MCF 10A (cell line): ENCODE data around the gene TOP3A. TPM values are rescaled to one million over a fixed set of nuclear protein-coding genes. Genes with fewer than 3 reads are reported as not detected.

ENCODE experiments used
- Bru-seq: library from RNA; stranded (reverse); fragments of 400-500 nt; gene quantifications from one replicate; lab custom pipeline; 2021; lab: Mats Ljungman, UMichigan
- BruChase-seq, 2 experiments: library from RNA; stranded (reverse); fragments of 400-500 nt; gene quantifications; one replicate each; lab custom pipeline; 2021; lab: Mats Ljungman, UMichigan
- BruUV-seq: library from RNA; stranded (reverse); fragments of 400-500 nt; replicated peaks from 2 replicates; lab custom pipeline; 2021; lab: Mats Ljungman, UMichigan
- CTCF ChIA-PET: fragments of 300-600 bp; sonication (Branson Sonifier 250); formaldehyde crosslinking; extraction: SDS; loops from one replicate; lab custom pipeline; 2021; ENCODE audit warnings: antibody characterized with exemption, inconsistent platforms; lab: Yijun Ruan, JAX
- POLR2A ChIA-PET: fragments of 300-600, 350-650 bp; sonication (Branson Sonifier 250); formaldehyde crosslinking; extraction: SDS; loops from one replicate; lab custom pipeline; 2020; ENCODE audit warnings: antibody characterized with exemption, inconsistent platforms; lab: Yijun Ruan, JAX
- DNase-seq: peaks from one replicate; pipeline ENCODE4 v3.0.0-alpha.2; 2018; ENCODE audit not compliant: unreplicated experiment
- H3K27ac Mint-ChIP-seq: one replicate; pipeline ENCODE4 v1.8.0; 2022; ENCODE audit warnings: mild to moderate bottlenecking, low read depth, mixed read lengths; ENCODE audit not compliant: unreplicated experiment
- H3K27me3 Mint-ChIP-seq: one replicate; pipeline ENCODE4 v1.8.0; 2022; ENCODE audit warnings: mixed read lengths; ENCODE audit not compliant: insufficient read depth, unreplicated experiment
- H3K36me3 Mint-ChIP-seq: one replicate; pipeline ENCODE4 v1.8.0; 2022; ENCODE audit warnings: mild to moderate bottlenecking, moderate library complexity, mixed read lengths; ENCODE audit not compliant: insufficient read depth, unreplicated experiment
- H3K4me1 Mint-ChIP-seq: one replicate; pipeline ENCODE4 v1.8.0; 2022; ENCODE audit warnings: mixed read lengths; ENCODE audit not compliant: insufficient read depth, unreplicated experiment
- H3K4me3 Mint-ChIP-seq: one replicate; pipeline ENCODE4 v1.8.0; 2022; ENCODE audit warnings: mild to moderate bottlenecking, moderate library complexity, mixed read lengths; ENCODE audit not compliant: unreplicated experiment
- H3K9me3 Mint-ChIP-seq: one replicate; pipeline ENCODE4 v1.8.0; 2022; ENCODE audit warnings: mixed read lengths; ENCODE audit not compliant: unreplicated experiment
- CTCF ChIP-seq: fragments of 200-600 bp; IDR thresholded peaks from one replicate; pipeline ENCODE4 v1.8.0; 2022; ENCODE audit warnings: antibody characterized with exemption, mild to moderate bottlenecking; ENCODE audit not compliant: unreplicated experiment
- intact Hi-C: fragments of 100-400 bp; cut with micrococcal nuclease; formaldehyde crosslinking; loops from 2 replicates; pipeline ENCODE4 v1.14.1; 2022
- long read RNA-seq: library from polyadenylated mRNA; stranded (forward); transcript quantifications from one replicate; pipeline ENCODE4 v2.0.0, GENCODE V29; 2022
- total RNA-seq: library from RNA; stranded (reverse); gene quantifications from 2 replicates; pipeline ENCODE4 v1.2.3, GENCODE V29; 2022

The TOP3A gene
- total RNA-seq (32.5 and 35.3 TPM in 2 replicates), Bru-seq, nascent RNA (percentile 60 among the genes with signal in this experiment), BruChase-seq, experiment 1, labeled RNA remaining after a 6-hour chase (percentile 67 among the genes with signal in this experiment), BruChase-seq, experiment 2, labeled RNA remaining after a 2-hour chase (percentile 68 among the genes with signal in this experiment)
- long read RNA-seq, full-length matches to known transcripts: 32 of 49 reads
- long read RNA-seq, partial matches to known transcripts: 5 of 49 reads
- long read RNA-seq, other reads (novel, unspliced or antisense): 12 of 49 reads

- Mint-ChIP-seq H3K9me3 (no peaks in the 10 kb centered on the region), H3K36me3 (peaks cover 54% of the 10 kb centered on the region), H3K4me3 (peak within 1 kb of the TSS; percentile 87), H3K27me3 (no peaks in the 10 kb centered on the region), H3K27ac (peak within 1 kb of the TSS; percentile 87), H3K4me1 (peaks cover 22% of the 10 kb centered on the region)
- POLR2A ChIA-PET: interaction anchor here (0.6 to 2.6 kb wide), 10 partner anchors 13 to 1063 kb away, joined by 3 to 10 read pairs (median 5); partner anchors contain the start of genes EVPLL, FLII, MAPK7 and MIEF2
- peak; percentile 98 for DNase-seq
- CTCF ChIA-PET: interaction anchor here (0.5 to 0.9 kb wide), 2 partner anchors 54 to 98 kb away, joined by 3 read pairs; partner anchors contain the start of gene MIEF2
- intact Hi-C loops: loop anchor here (2.0 kb wide), 2 partner anchors 54 to 66 kb away; partner anchors contain the start of gene MIEF2
- TF ChIP-seq CTCF: no peak
- no TSS peak for BruUV-seq
These were observed at the start of gene TOP3A, which contains the start of gene SMCR8 for GRCh38 chr17:18314731-18315561. TOP3A (minus strand) TSS chr17:18314994; CDS start chr17:18314778, 216 bp downstream. SMCR8 (plus strand) TSS chr17:18315293; CDS start chr17:18315790, 497 bp downstream.

- H3K4me3 Mint-ChIP-seq: no peak overlapping the region
- no peaks in the 10 kb centered on the region for H3K9me3 Mint-ChIP-seq
- no TSS peak for BruUV-seq
- intact Hi-C loops: no loop called here
- H3K36me3 Mint-ChIP-seq: peaks cover 22% of the 10 kb centered on the region
- no peak for DNase-seq
- ChIA-PET POLR2A (interaction anchor here (1.2 to 2.0 kb wide), 2 partner anchors 12 to 13 kb away, joined by 3 to 10 read pairs; no protein-coding TSS in a partner anchor), CTCF (interaction anchor here (0.6 kb wide), 1 partner anchor 406 kb away, joined by 4 read pairs; no protein-coding TSS in a partner anchor)
- no peak overlapping the region for H3K27ac Mint-ChIP-seq
- H3K4me1 Mint-ChIP-seq: peaks cover 8% of the 10 kb centered on the region
- TF ChIP-seq CTCF: no peak
- no peaks in the 10 kb centered on the region for H3K27me3 Mint-ChIP-seq
These were observed 49.4 kb upstream of the TOP3A start for GRCh38 chr17:18364166-18364565.

GRCh38 chr17:18363101-18364049 lies 48.6 kb upstream of the TOP3A start, which contains the start of gene SHMT1:
SHMT1 (minus strand) TSS chr17:18363550; CDS start chr17:18355981, 7,569 bp downstream.
- peak within 1 kb of the TSS; percentile 89 for H3K4me3 Mint-ChIP-seq
- DNase-seq: peak; percentile 95
- no TSS peak for BruUV-seq
- ChIA-PET CTCF (interaction anchor here (0.6 to 1.4 kb wide), 5 partner anchors 11 to 406 kb away, joined by 3 to 8 read pairs (median 5); no protein-coding TSS in a partner anchor), POLR2A (interaction anchor here (1.0 to 2.4 kb wide), 8 partner anchors 11 to 104 kb away, joined by 3 to 16 read pairs (median 5); partner anchors contain the start of genes EVPLL, SMCR8 and TOP3A)
- intact Hi-C loops: no loop called here
- peak within 1 kb of the TSS; percentile 74 for H3K27ac Mint-ChIP-seq
- H3K4me1 Mint-ChIP-seq: peaks cover 8% of the 10 kb centered on the region
- no peak for TF ChIP-seq CTCF
- H3K27me3 Mint-ChIP-seq: no peaks in the 10 kb centered on the region
- H3K9me3 Mint-ChIP-seq: no peaks in the 10 kb centered on the region
- peaks cover 30% of the 10 kb centered on the region for H3K36me3 Mint-ChIP-seq
